Activated CD4-positive, alpha-beta T cell treated with anti-CD3 and anti-CD28 coated beads, Interleukin-10, Interleukin-2, amounts not matched to agents 100 ng/mL and 50 ng/mL, durations not matched to agents 16 hours and 8 hours (primary cell): ENCODE data around the gene KRT8.
"Not testable (repeated sequence)": the region's sequence is repeated elsewhere in the genome, so short reads cannot be mapped to it uniquely, and the experiment has no call there.

Experiments
- DNase-seq: peaks from one replicate; pipeline ENCODE4 v3.0.0-alpha.2; 2020

Gene KRT8

DNA sequence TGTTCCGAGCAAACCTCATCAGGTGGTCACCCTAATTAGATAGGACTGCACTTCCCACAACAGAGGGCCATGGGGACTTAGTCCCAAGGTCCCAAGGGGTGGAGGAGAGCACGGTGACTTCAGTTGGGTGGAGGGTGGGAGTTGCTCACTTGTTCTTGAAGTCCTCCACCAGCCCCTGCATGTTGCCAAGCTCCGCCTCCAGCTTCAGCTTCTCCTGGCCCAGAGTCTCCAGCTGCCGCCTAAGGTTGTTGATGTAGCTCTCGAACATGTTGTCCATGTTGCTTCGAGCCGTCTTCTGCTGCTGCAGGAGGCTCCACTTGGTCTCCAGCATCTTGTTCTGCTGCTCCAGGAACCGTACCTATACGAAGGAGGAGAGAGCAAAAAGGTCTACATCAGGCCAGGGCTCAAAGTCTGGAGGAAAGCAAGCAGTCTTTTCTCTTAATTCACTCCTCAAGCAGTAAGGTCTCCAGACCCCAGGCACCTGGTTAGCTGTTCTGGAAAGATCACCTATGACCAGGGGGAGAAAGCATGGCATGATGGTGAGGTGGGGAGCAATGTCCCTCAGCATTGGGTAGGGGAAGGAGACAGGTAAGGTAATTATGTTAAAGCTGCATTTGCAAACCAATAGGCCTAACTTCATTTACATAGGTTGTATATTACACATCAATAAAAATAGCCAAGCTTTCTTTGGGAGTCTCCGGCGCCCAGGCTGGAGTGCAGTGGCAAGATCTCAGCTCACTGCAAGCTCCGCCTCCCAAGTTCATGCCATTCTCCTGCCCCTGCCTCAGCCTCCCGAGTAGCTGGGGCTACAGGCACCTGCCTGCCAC lies 2.9 kb downstream of the KRT8 start:
- DNase-seq: no peak

DNA sequence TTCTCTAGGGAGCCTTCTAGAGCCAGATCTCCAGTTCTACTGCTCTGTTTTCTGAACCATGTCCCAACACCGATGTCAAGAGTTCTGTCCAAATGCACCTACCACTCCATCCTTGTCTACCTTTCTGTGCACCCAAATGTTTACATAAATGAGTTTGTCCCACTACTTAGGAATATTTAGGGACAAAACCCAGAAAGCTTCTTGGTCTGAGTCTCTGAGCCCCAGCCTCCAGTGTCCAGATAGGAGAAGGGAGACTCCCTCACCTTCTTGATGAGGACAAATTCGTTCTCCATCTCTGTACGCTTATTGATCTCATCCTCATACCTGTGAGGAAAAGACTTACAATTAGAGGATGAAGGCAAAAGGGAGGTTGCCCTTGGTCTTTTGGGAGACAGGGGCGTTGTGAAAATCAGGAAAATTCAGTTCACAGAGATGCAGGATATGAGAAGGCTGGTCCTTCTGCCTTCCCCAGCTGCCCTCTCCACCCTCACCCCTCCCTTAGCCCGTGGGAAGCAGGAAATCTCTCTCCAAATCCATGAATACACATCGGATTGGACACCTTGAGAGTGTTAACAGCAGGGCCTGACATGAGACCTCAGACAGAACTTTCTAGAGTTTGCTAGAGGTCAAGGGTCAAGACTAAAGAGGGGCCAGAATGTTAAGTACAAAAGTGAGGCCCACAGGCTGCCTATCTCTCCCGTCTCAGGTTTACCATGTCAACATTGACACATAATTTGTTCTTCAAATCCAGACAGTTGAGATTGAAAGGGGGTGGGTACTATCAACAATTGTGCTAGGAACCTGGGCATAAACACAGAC lies 3.8 kb downstream of the KRT8 start:
- DNase-seq: no peak

DNA sequence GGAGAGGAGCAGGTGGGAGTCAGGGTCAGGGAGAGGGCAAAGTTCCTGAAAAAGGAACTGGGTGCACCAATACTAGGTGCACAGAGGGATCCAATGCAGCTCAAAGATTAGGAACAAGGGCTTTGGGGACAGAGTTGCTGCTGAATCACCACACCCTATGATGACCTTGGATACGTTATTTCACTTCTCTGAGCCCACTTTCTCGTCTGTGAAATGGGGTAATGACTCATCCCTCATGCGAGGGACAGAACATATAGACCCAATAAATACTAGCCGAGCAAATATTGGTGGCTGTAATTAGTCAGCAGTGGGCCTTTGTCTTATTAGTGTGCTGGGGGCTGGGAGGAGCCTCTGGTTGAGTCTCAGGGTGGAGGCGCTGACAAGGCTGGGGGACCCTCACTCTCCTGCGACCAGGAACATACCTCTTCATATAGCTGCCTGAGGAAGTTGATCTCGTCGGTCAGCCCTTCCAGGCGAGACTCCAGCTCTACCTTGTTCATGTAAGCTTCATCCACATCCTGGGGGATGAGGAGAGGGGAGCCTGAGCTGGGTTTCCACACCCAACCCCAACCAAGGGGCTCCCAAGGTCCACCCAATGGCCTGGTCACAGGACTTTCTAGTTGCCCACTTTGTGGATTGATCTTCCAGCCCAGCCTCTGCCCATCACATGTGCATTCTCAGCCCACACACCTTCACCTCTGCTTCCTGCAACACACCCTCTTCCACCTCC lies 4.5 kb downstream of the KRT8 start:
- no peak for DNase-seq

DNA sequence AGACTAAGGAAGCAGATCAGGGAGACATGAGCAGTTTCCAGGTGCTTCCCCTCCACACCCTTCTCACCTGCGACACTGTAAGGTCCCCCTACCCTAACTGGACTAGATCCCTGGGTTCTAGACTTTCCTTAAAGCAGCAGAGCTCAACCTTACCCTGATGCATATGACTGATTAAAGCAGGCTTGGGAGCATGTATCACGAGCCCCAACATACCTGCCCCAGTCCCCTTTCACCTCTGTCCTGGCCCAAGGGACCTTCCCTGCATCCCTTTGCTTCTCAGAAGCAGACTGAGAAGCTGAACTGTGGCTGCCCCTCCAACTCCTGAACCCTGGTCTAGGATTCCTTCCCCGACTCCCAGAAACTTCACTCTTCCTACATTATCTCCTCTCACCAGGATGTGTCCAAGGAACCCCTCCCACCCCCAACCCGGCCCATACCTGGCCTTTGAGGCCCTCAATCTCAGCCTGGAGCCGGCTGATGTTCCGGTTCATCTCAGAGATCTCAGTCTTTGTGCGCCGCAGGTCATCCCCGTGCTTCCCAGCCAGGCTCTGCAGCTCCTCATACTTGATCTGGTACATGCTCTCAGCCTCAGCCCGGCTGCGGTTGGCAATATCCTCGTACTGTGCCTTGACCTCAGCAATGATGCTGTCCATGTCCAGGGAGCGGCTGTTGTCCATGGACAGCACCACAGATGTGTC lies 5.4 kb downstream of the KRT8 start:
- no peak for DNase-seq

DNA sequence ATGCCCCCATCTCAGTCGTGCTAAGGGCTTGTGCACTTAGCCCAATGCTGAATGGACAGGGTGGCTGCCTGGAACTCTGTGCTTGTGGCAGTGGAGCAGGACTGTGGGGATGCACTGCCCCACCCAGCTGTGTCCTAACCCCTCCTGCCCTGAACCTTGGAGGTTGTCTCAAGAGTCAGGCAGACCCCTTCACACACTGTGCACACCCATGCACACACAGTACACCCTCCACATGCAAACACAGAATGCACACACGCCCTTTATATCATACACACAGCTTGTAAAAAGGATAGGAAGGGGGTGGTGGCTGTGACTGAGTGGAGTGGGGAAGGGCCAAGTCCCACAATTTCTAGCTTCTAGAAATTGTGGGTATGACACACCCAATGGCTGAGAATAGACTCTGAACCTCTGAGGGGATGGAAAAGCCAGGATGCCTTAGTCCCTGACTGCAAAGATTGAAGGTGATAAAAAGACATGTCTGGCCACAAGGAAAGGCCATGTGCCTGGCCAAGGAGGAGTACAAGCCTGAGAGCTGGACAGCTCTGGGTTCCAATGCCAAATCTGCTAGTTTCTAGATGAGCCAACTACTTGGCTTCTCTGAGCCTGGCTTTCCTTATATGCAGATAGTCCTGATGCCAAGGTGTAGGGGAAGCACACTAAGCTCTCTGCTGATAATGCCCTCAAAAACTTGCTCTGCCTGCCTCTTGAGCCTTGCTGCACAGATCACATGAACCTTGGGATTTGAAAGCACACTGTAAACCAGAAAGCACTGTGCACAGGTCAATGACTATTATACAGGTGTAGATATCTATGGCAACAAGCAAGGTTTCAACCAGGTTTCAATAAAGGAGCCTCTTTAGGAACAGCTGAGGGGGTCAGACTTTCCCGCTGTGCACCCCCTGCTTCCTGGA lies 8.4 kb downstream of the KRT8 start:
- no peak for DNase-seq

DNA sequence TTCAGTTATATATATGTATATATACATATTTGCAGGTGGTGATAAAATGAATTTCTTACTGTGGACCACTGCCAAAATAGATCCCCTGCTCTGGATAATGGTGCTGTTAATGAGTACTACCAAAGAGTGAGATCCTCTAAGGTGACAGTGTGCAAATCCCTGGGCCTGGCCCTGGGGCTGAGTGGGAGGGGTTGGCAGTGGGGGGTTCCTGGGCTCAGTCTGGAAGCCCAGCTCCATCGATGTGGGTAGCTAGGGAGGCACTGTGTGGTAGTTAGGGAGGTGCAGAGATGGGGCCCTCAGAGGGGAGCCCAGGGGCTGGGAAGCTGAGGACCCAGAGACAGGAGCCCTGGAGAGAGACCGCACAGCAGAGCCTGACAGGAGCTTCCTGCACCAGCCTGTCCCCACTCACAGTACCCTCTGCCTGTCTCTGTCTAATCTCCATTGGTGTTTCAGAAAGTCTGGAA lies 9.1 kb downstream of the KRT8 start:
- no peak for DNase-seq

DNA sequence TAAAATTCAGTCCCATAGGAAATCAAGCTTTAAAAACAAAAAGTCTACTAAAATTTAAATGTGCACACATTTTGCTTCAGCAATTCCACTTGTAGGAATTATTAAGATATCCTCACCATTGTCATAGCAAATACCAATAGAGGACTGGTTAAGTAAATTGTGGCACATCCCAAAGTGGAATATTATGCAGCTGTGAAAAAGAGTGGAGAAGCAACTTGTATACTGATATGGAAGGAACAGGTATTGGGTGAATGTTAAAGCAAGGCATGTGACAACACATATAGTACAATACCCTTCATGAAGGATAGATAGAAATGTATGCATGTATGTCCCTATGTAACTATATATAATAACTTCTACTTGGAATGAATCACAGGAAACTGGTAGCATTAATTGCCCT lies 11.9 kb downstream of the KRT8 start:
- DNase-seq: no peak

DNA sequence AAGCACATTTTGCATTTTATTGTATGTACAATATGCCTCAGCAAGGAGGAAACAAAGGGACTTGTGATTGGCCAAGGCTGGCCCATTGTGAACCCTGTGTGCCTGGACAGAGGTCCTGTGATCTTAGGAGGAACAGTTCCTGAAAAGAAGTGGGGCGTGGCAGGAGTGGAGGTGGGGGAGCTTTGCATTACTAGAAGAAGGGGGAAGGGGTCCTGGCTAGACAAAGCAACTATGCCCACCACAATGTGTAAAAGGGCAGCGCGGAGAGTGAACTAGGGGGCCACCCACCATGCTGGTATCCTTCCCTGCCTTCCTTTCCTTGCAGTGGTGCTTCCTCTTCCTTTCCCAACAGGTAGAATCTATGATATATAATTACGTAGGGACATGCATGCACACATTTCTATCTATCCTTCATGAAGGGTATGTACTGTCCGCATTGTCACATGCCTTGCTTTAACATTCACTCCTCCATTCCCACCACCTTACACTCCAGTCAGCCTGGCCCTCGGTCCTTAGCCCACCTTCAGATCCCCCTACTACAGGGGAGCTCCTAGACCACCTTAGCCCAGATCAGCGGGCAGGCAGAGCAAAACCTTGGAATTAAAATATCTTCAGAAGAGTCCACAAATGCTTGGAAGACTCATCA lies 12.5 kb downstream of the KRT8 start:
- DNase-seq: no peak

DNA sequence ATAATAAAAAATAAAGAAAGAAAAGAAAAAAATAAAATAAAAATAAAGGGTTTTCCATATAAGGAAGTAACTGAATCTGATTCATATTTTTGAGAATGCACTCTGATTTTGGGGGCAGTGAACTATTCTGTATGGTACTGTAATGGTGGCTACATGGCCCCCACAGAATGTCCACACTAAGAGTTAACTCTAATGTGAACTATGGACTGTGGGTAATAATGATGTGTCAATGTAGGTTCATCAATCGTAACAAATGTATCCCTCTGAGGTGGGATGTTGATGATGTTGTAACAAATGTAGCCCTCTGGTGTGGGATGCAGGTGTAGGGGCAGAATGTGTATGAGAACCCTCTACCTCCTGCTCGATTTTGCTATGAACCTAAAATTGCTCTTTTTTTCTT lies 13.8 kb downstream of the KRT8 start:
- no peak for DNase-seq

DNA sequence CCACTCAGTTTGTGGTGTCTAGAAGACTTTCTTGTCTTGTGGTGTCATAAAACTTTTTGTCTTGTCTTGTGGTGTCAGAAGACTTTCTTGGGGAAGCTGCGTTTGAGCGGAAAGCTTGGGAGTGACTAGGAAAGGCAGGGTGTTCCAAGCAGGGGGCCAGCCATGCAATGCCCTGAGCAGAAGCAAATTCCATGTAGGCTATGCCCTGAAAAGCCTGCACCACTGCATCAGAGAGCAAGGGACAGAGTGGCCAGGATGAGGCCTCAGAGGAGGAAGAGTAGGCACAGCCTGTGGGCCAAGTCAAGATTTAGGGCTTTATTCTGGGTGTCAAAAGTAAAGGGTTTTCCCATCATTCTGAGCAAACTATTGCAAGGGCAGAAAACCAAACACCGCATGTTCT lies 14.5 kb downstream of the KRT8 start:
- no peak for DNase-seq

DNA sequence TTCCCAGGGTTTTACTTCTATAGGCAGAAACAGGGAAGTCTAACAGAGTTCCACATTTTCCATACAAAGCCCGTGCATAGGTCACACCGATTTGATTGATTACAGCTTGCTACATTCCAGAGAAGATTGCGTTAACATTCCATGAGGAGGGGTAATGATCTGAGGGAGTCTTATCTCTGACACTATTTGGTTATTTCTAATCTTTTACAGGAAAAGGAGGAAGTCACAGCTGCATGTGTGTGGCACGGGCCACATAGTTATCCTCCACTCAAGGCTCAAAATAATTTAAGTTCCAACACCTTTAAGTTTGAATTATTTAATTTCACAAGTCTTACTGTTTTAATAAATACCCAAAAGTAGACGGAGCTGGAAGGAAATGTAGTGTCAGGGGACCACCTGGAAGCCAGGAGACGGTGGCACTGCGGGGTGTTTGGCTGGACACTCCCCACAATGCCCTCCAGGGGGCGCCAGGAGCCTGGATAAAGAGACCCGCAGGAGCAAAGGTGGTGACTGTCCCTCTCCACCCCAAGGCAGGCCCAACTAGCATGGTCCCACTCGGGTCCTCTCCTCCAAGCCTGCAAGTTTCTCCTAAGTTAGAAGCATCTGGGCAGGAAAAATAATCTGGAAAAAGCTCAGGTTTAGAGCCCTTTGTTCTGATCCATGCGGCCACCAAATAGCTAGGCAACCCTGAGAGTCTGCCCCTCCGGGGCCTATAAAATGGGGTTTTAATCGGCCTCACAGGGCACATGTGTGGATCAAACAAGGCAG lies 20.2 kb downstream of the KRT8 start:
- peak; percentile 77 for DNase-seq

DNA sequence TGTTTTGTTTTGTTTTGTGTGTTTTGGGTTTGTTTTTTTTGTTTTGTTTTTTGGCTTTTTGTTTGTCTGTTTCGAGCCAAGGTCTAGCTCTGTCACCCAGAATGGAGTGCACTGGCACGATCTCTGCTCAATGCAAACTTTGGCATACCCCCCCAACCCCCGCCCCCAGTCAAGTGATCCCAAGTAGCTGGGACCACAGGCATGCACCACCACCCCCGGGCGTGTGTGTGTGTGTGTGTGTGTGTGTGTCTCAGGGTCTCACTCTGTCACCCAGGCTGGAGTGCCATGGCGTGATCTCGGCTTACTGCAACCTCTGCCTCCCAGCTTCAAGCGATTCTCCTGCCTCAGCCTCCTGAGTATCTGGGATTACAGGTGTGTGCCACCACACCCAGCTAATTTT lies 24.4 kb downstream of the KRT8 start:
- not testable (repeated sequence) for DNase-seq

DNA sequence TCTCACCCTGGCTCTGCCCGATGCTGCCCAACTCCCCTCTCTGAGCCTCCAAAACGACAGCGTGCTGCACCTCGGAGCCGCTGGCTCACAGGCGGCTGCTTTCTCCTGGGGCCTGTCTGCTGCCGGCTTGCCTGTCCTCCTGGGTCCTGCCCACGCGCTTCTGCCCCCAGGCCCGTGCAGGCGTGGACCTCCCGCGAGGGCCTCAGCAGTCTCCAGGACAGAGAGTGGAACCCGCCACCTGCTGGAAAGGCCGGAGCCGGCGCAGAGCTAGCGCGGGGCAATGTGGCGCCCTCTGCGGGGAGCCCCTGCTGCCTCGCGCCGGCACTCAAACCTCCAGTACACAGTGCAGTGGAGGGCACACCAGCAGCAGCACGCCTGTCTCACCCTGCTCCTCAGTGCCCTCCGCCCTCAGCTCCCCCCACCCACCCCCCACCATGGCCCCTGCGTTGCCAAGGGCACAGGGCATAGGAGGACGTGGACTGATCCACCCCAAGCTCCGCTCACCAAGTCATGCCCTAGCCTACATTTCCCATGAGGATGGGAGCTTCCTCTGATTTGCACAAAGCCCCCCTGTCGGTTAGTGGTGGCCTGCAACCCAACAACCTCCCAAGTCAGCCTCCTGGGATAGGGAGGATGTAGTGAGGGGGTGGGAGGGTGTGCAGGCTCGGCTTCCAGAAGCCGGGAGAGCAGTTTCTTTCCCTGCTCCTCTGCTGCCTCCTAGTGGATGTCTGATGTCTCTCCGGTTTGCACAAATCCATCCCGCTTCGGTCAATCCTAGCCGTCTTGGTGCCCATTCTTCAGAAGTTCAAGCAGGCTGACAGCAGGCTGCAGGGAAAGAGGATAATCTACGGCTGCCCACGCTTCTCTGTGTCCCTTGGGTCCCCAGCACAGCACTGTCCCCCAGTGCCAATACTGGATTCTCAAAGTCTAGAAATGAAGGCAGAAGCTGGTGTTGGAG lies 25.2 kb downstream of the KRT8 start:
- peak; percentile 75 for DNase-seq

DNA sequence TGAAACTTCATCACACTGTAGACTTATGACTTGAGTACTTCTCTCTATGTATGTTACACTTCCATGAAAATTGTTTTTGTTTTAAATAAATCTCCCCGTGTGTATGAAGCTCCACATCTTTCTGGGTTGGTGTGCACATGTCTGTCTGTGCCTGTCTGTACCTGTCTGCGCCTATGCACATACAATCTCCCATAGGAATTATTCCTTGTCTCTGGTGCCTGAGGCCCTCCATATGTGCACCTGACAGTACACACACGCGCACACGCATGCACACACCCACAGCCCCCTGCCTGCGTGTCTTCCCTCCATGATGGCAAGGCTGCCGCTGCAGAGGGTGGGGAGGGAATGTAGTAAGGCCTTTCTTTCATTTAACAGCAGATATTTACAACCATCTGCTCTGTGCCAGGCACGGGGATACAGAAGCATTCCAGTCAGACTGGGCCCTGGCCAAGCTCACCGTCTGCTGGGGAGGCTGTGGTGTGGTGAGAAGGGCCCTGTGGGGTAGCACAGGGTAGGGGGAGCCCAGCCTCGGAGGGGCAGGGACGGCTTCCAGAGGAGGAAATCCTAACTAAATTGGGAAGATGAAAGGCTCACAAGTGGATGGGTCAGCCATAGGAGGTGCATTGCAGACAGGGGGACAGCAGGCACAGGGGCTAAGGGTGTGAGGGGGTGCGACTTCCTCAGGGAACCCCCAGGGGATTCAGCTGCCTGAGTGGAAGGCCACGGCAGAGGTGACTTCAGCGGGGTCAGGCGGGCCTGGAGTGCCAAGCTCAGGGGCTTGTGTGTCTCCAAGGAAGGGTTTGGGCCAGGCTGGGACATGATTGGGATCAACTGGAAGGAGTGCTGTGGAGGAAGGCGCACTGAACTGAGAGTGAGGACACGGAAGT lies 26.1 kb downstream of the KRT8 start:
- DNase-seq: no peak

DNA sequence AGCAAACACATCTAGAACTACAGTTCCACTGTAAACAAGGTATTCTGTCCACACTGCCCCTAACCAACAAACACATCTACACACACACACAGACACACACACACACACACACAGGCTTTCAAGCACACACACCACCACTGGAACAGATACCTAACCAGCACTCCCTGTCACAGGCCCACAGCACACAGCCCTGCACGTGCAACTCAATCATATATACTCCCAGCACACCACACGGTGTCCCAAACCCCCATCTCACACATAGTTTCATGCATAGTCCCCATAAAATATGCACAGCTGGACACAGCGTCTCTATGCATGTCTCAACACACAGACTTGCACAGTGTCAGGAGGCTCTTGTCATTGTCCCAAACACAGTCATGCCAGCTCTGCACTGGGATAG lies 27.6 kb downstream of the KRT8 start:
- DNase-seq: no peak

DNA sequence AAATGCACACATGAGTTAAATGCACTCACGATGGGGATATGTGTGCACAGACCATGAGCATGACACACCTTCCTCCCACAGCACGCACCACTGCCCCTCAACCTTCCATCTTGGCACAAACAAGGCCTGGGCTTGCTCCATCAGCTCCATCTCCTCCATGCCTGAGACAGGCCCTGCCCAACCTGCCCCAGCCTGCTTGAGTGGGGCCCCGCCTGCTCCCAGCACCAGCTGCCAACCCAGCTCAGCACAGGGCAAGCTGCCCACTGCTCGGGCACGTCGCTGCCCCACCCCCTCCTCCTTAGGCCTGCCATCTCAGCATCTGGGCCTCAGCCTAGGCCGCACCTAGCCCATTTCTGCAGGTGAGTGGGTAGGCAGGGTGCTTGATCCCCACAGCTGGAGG lies 28.5 kb downstream of the KRT8 start:
- no peak for DNase-seq

DNA sequence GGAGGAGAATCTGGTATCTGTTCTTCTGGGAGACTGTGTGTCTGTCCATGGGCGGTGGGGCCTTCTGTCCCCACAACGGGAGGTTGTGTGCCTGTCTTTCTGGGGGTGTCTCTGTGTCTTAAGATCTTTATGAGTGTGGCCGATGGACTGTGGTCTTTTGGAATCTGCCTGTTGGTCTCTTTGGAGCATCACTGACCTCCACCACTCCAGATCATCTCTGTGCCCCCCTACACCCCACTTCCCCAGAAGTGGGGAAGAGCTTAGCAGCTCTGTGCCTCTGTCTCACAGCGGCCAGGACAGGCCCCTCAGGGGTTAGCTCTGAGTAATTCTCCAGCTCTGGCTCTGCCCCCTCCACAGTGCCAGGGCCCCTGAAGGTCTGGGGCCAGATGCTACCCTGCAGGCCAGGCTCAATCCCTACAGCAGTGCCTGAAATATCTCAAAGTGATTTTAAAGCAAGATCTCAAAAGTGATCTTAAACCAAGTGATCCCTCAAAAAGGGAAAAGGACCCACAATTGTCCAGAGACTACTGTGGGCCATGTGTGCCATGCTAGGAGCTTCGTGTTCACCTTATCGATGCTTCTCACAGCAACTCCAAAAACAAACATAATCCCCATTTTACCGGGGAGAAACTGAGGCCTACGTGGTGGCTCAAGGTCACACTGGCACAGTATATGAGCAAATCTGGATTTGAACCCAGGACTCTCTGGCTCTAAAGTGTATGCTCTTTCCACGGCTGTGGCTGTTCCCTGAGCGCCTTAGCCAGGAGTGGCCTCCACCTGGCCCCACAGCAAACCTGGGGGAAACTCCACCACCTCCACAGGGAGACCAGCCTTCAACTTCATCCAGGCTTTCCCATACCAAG lies 30.1 kb downstream of the KRT8 start:
- no peak for DNase-seq
